ENCODE data around the gene SYNGR3.
A peak's percentile ranks its signal among the peaks of the same experiment; 100 is the strongest.

Gene SYNGR3

GRCh38 chr16:2038382-2039231 is 48.8 kb downstream of the SYNGR3 start:
- H3K4me3 ChIP-seq (ENCODE audit: low read depth, low read length) = no peak overlapping the region
- DNase-seq (ENCODE audit: low read depth) = no peak
- TF ChIP-seq CTCF (IDR thresholded peaks at IDR 0.05; ENCODE audit: control insufficient read depth, extremely low read depth, insufficient read depth) = no peak

- no peak overlapping the region for H3K4me3 ChIP-seq (ENCODE audit: low read depth, low read length)
- no peak for TF ChIP-seq CTCF (IDR thresholded peaks at IDR 0.05; ENCODE audit: control insufficient read depth, extremely low read depth, insufficient read depth)
- peak; percentile 90 for DNase-seq (ENCODE audit: low read depth)
Observed at GRCh38 chr16:2039274-2040031, 49.7 kb downstream of the SYNGR3 start.

- DNase-seq (ENCODE audit: low read depth) = no peak
- no peak overlapping the region for H3K4me3 ChIP-seq (ENCODE audit: low read depth, low read length)
- TF ChIP-seq CTCF (IDR thresholded peaks at IDR 0.05; ENCODE audit: control insufficient read depth, extremely low read depth, insufficient read depth) = no peak
Observed at GRCh38 chr16:2040041-2040786, 50.4 kb downstream of the SYNGR3 start.

- no peak for DNase-seq (ENCODE audit: low read depth)
- no peak overlapping the region for H3K4me3 ChIP-seq (ENCODE audit: low read depth, low read length)
- TF ChIP-seq CTCF (IDR thresholded peaks at IDR 0.05; ENCODE audit: control insufficient read depth, extremely low read depth, insufficient read depth) = no peak
Observed at GRCh38 chr16:2040787-2041522, 51.2 kb downstream of the SYNGR3 start.

DNA sequence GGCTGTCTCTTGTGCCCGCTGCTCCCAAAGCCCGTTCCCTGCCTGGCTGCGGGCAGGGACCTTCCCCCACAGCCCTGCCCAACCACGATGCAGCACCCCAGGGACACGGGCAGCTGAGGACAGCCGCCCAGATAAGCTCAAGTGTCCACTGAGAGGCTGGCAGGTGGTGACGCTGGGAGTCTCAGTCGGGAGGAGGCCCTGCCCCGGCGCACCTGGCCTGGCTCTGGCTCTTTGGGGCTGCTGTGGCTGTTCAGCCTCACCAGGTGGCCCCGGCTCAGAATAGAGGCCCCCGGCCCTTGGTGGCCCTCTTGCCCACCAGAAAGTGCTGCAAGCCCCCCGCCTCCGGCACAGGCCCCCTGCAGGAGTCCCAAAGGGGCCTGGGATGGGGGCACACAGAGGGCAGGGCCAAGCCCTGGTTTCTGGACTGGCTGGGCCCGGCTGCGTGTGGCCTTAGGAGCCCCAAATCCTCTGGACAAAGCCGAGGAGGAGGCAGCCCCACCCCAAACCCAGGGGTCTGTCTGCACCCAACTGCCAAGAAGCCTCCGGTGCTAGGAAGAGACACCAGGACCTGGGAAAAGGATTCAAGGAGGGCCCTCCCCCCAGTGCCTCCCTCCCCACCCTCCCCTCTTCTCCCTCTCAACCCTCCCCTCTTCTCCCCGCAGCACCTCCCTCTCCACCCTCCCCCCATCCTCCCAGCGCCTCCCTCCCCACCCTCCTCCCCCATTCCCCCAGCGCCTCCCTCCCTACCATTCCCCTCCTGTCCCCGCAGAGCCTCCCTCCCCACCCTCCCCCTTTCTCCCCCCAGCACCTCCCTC is 52.6 kb downstream of the SYNGR3 start:
- no peak overlapping the region for H3K4me3 ChIP-seq (ENCODE audit: low read depth, low read length)
- no peak for DNase-seq (ENCODE audit: low read depth)
- TF ChIP-seq CTCF (IDR thresholded peaks at IDR 0.05; ENCODE audit: control insufficient read depth, extremely low read depth, insufficient read depth) = no peak
